ENCODE data around the gene KRT33B. TPM values are rescaled to one million over a fixed set of nuclear protein-coding genes. Genes with fewer than 3 reads are reported as not detected.

The KRT33B gene
- total and polyA plus RNA-seq, 2 of the 13 experiments (the other 11 are each of a cell fraction or from before 2014, with no cell fraction given), result not detected

- no peaks in the 10 kb centered on the region for H3K9me3 ChIP-seq (ENCODE audit: low read length)
- ChIA-PET POLR2A (no interaction called here), CTCF (ENCODE audit: low intra/inter-chr PET ratio, low total read pairs) (interaction anchor here (1.3 to 3.1 kb wide), 3 partner anchors 420 to 526 kb away, joined by 7 to 32 read pairs (median 7); no protein-coding TSS in a partner anchor)
- FAIRE-seq (peak; percentile 89), ATAC-seq (peak; percentile 87), DNase-seq (ENCODE audit: low spot score) (peak; percentile 52)
- no peak overlapping the region for H3K4me2 ChIP-seq (ENCODE audit: low read depth, low read length)
- H3K79me2 ChIP-seq (ENCODE audit: insufficient read depth, low read length), result no peaks in the 10 kb centered on the region
- in situ Hi-C loops (cut with HindIII; ENCODE audit: extremely low pct_ligation_motif_present, low pct_unique_long_range_greater_than_20kb) (no loop called here), intact Hi-C loops (cut with micrococcal nuclease; ENCODE audit: unreplicated experiment) (loop anchor here (1.0 kb wide), 3 partner anchors 420 to 526 kb away; no protein-coding TSS in a partner anchor)
- 29% methylated on average over 11 of the region's 13 CpGs for WGBS (ENCODE audit: low lambda C conversion rate)
- H3K36me3 ChIP-seq (replicated peaks in 1 of 2; ENCODE audit: control insufficient read depth in 1 of 2, insufficient read depth in 2 of 2, low read length in 2 of 2), result no peaks in the 10 kb centered on the region
- no peak overlapping the region for H2AFZ ChIP-seq (ENCODE audit: low read length)
- no peaks in the 10 kb centered on the region for H3K4me1 ChIP-seq (ENCODE audit: insufficient read depth, low read length)
- H3K4me3 ChIP-seq (replicated peaks in 1 of 3; ENCODE audit: insufficient read depth in 1 of 3, low read depth in 2 of 3, low read length in 3 of 3), result no peak overlapping the region
- no peak overlapping the region for H3K9ac ChIP-seq (ENCODE audit: insufficient read depth, low read depth, low read length)
- BruUV-seq (replicated peaks), result no TSS peak
- no peaks in the 10 kb centered on the region for H4K20me1 ChIP-seq (ENCODE audit: insufficient read depth, low read length)
- H3K27ac ChIP-seq (ENCODE audit: extremely low read length, insufficient read depth, low read length), result no peak overlapping the region
- peaks cover 0 to 18% of the 10 kb centered on the region in 2 experiments; a peak in 2 of 5 replicates for H3K27me3 ChIP-seq (ENCODE audit: control insufficient read depth in 1 of 2, insufficient read depth in 2 of 2, low read length in 2 of 2)
- no peak for TF ChIP-seq ZNF646 (CRISPR knock-in tag; IDR thresholded peaks at IDR 0.05)
- TF ChIP-seq NPAS2 (CRISPR knock-in tag; IDR thresholded peaks at IDR 0.05; ENCODE audit: borderline replicate concordance), result no peak
- peak; percentile 62; the same call in 1 of the 2 replicates for TF ChIP-seq SALL1 (CRISPR knock-in tag; IDR thresholded peaks at IDR 0.05)
- TF ChIP-seq TRIM22 (IDR thresholded peaks at IDR 0.05), result no peak
- no peak for TF ChIP-seq SP4 (CRISPR knock-in tag; IDR thresholded peaks at IDR 0.05)
- TF ChIP-seq ZNF460 (CRISPR knock-in tag; IDR thresholded peaks at IDR 0.05; ENCODE audit: borderline replicate concordance), result no peak
- no peak for TF ChIP-seq STAT5B (CRISPR knock-in tag; IDR thresholded peaks at IDR 0.05)
- no peak for TF ChIP-seq NRL (CRISPR knock-in tag; IDR thresholded peaks at IDR 0.05; ENCODE audit: borderline replicate concordance)
- TF ChIP-seq, protein P1, sequence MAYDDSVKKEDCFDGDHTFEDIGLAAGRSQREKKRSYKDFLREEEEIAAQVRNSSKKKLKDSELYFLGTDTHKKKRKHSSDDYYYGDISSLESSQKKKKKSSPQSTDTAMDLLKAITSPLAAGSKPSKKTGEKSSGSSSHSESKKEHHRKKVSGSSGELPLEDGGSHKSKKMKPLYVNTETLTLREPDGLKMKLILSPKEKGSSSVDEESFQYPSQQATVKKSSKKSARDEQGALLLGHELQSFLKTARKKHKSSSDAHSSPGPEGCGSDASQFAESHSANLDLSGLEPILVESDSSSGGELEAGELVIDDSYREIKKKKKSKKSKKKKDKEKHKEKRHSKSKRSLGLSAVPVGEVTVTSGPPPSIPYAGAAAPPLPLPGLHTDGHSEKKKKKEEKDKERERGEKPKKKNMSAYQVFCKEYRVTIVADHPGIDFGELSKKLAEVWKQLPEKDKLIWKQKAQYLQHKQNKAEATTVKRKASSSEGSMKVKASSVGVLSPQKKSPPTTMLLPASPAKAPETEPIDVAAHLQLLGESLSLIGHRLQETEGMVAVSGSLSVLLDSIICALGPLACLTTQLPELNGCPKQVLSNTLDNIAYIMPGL (CRISPR knock-in tag; IDR thresholded peaks at IDR 0.05; ENCODE audit: borderline replicate concordance in 1 of 2, low read depth in 1 of 2), result 0 out of 4 replicates have a peak, but pooled peaks have one; percentile 20 to 40
- no peak for TF ChIP-seq ZNF296 (CRISPR knock-in tag; conservative IDR thresholded peaks at IDR 0.05)
- no peak for TF ChIP-seq HDAC1 (CRISPR knock-in tag; IDR thresholded peaks at IDR 0.05)
Observed at GRCh38 chr17:41329279-41329948, 40.2 kb downstream of the KRT33B start.
